Measurements from ENCODE around the gene NSMCE4A.
"Not testable (repeated sequence)": the region's sequence is repeated elsewhere in the genome, so short reads cannot be mapped to it uniquely, and the experiment has no call there.

The NSMCE4A gene

GRCh38 chr10:121936295-121936694 is 38.7 kb downstream of the NSMCE4A start:
- H3K4me3 ChIP-seq (replicated peaks in 1 of 2; ENCODE audit: low read depth in 2 of 2, low read length in 2 of 2), result no peak overlapping the region
- no peak for DNase-seq (ENCODE audit: low read depth in 2 of 2)

GRCh38 chr10:121935702-121936101 is 39.3 kb downstream of the NSMCE4A start:
- DNase-seq (ENCODE audit: low read depth in 2 of 2), result peak in 1 of 2 donors; percentile 21
- no peak overlapping the region for H3K4me3 ChIP-seq (replicated peaks in 1 of 2; ENCODE audit: low read depth in 2 of 2, low read length in 2 of 2)
- no peak for TF ChIP-seq CTCF (IDR thresholded peaks at IDR 0.05; ENCODE audit: low read depth, low read length)

More at GRCh38 chr10:121936295-121936694, 38.7 kb downstream of the NSMCE4A start:
- no peak for TF ChIP-seq CTCF (IDR thresholded peaks at IDR 0.05; ENCODE audit: low read depth, low read length)

- H3K4me3 ChIP-seq (replicated peaks in 1 of 2; ENCODE audit: low read depth in 2 of 2, low read length in 2 of 2); DNase-seq (ENCODE audit: low read depth in 2 of 2): not testable (repeated sequence)
Observed at GRCh38 chr10:121930268-121931085, 44.5 kb downstream of the NSMCE4A start.

- H3K4me3 ChIP-seq (replicated peaks in 1 of 2; ENCODE audit: low read depth in 2 of 2, low read length in 2 of 2), result not testable (repeated sequence)
Observed at GRCh38 chr10:121929585-121930267, 45.3 kb downstream of the NSMCE4A start.

GRCh38 chr10:121928528-121928884 is 46.5 kb downstream of the NSMCE4A start:
- TF ChIP-seq CTCF (IDR thresholded peaks at IDR 0.05; ENCODE audit: low read depth, low read length), result no peak
- DNase-seq (ENCODE audit: low read depth in 2 of 2), result peak; percentile 22 to 42
- H3K4me3 ChIP-seq (replicated peaks in 1 of 2; ENCODE audit: low read depth in 2 of 2, low read length in 2 of 2), result peak overlapping the region; percentile 58 to 88

More at GRCh38 chr10:121929585-121930267, 45.3 kb downstream of the NSMCE4A start:
- not testable (repeated sequence) for DNase-seq (ENCODE audit: low read depth in 2 of 2)

- DNase-seq (ENCODE audit: low read depth in 2 of 2), result peak; percentile 91 to 95
- peak within 1 kb of the TSS; percentile 86 to 88 for H3K4me3 ChIP-seq (replicated peaks in 1 of 2; ENCODE audit: low read depth in 2 of 2, low read length in 2 of 2)
- no peak for TF ChIP-seq CTCF (IDR thresholded peaks at IDR 0.05; ENCODE audit: low read depth, low read length)
Observed at GRCh38 chr10:121927841-121928527, 47.0 kb downstream of the NSMCE4A start, which contains the start of gene ATE1. TSS of gene ATE1 (minus strand) at chr10:121928031. CDS start at chr10:121927949, 82 bp downstream.

- peak in 1 of 2 donors; percentile 46 for DNase-seq (ENCODE audit: low read depth in 2 of 2)
- no peak for TF ChIP-seq CTCF (IDR thresholded peaks at IDR 0.05; ENCODE audit: low read depth, low read length)
- H3K4me3 ChIP-seq (replicated peaks in 1 of 2; ENCODE audit: low read depth in 2 of 2, low read length in 2 of 2), result peak overlapping the region; percentile 86 to 88
Observed at GRCh38 chr10:121927318-121927840, 47.6 kb downstream of the NSMCE4A start.
